Right lobe of liver (tissue), 6 donors: ENCODE data around the gene ZNF697. TPM values are rescaled to one million over a fixed set of nuclear protein-coding genes. Genes with fewer than 3 reads are reported as not detected.

Experiments
- ATAC-seq, 4 donors: fragments of 200-7000 bp; cut with Tn5 transposase; one replicate each; pipeline ENCODE4 v1.9.1; 2020; ENCODE audit warnings: mild to moderate bottlenecking in 4 of 4, moderate library complexity in 4 of 4
- DNase-seq, 3 donors: peaks; one replicate each; pipeline ENCODE4 v3.0.0-alpha.2; 2020
- H3K27ac ChIP-seq, 3 donors: fragments of 200-600 bp; one replicate each; pipeline ENCODE4 v1.8.0; 2022
- H3K27me3 ChIP-seq, 2 donors: fragments of 200-600 bp; one replicate each; pipeline ENCODE4 v1.8.0; 2022
- H3K36me3 ChIP-seq, 4 donors: fragments of 200-600 bp; sonication (generic) in 1 of 4; one replicate each; pipeline versions ENCODE4 v1.5.1 to v1.8.0; 2017 to 2022; ENCODE audit warnings: control low read depth in 1 of 4
- H3K4me1 ChIP-seq, 4 donors: fragments of 200-600 bp; sonication (generic) in 1 of 4; one replicate each; pipeline versions ENCODE4 v1.5.1 to v1.8.0; 2017 to 2022; ENCODE audit warnings: control low read depth in 1 of 4
- H3K4me3 ChIP-seq, 3 donors: fragments of 200-600 bp; one replicate each; pipeline ENCODE4 v1.8.0; 2022
- H3K9me3 ChIP-seq, 4 donors: fragments of 200-600 bp; sonication (generic) in 1 of 4; one replicate each; pipeline versions ENCODE4 v1.5.1 to v1.8.0; 2017 to 2022; ENCODE audit warnings: control low read depth in 1 of 4
- POLR2A ChIP-seq: fragments of 450-650 bp; IDR thresholded peaks from one replicate; pipeline ENCODE4 v1.6.1; 2017; ENCODE audit warnings: antibody characterized with exemption, mild to moderate bottlenecking
- WGBS: methylation state at CpG from one replicate; pipeline ENCODE4 v1.1.6; 2018; ENCODE audit warnings: low coverage, low lambda C conversion rate; ENCODE audit not compliant: insufficient coverage; ENCODE audit errors: missing lambda C conversion rate; 5-methylcytosine and 5-hydroxymethylcytosine counted together
- intact Hi-C, 2 donors: fragments of 100-400 bp; cut with DNase I; formaldehyde crosslinking; loops; one replicate each; pipeline versions ENCODE4 v1.11.2 to v1.14.1; 2022
- total RNA-seq, 6 experiments: library from RNA; depleted of rRNA in 2 of 6; stranded (reverse); fragments of >200 nt in 2 of 6; fragmentation: NEBNext Ultra II Directional in 3 of 6; extraction: Animal tissue kit (Norgen Biotek cat#: 25700) in 3 of 6; gene quantifications; one replicate each; pipeline versions ENCODE4 v1.1.0 to v1.2.4, GENCODE V29; 2016 to 2023
- TF ChIP-seq, protein P1 (sequence below), 4 donors: fragments of 200-600 bp in 3 of 4; fragments of 450-650 bp in 1 of 4; IDR thresholded peaks; one replicate each; pipeline versions ENCODE4 v1.5.1 to v1.8.0; 2016 to 2022; ENCODE audit warnings: antibody characterized with exemption in 4 of 4, mild to moderate bottlenecking in 2 of 4
- donor health status: DM: no; HTN: yes; CAD: no.
- donor health status: DM: no; HTN: no; CAD: no.
- donor health status: DM: no; HTN: no; CAD: no.
- donor health status: DM: no; HTN: yes; CAD: no.
- donor health status: DM: no; HTN: yes; CAD: no.

Gene ZNF697
- total RNA-seq, 6 experiments from 2014 or later = 2.6 to 6.9 (median 3.4) TPM

DNA sequence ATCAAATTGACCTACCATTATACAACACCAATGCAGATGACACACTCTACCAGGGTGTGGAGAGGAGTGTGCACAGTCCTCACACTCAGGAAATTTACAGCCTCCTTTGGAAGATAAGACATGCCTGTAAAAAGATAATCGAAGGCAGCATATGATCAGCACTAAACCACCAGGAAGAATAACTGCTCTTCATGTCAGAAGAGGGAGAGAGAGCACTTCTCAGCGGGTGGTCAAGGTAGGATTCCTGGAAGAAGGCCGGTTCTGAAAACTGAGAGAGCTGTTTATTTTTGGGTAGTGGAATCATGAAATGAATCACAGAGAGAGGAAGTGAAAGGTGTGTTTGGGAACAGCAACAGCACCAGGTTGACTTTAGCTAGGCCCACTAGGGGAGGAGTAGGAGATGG, 14.0 kb upstream of the ZNF697 start:
- TF ChIP-seq, protein P1, sequence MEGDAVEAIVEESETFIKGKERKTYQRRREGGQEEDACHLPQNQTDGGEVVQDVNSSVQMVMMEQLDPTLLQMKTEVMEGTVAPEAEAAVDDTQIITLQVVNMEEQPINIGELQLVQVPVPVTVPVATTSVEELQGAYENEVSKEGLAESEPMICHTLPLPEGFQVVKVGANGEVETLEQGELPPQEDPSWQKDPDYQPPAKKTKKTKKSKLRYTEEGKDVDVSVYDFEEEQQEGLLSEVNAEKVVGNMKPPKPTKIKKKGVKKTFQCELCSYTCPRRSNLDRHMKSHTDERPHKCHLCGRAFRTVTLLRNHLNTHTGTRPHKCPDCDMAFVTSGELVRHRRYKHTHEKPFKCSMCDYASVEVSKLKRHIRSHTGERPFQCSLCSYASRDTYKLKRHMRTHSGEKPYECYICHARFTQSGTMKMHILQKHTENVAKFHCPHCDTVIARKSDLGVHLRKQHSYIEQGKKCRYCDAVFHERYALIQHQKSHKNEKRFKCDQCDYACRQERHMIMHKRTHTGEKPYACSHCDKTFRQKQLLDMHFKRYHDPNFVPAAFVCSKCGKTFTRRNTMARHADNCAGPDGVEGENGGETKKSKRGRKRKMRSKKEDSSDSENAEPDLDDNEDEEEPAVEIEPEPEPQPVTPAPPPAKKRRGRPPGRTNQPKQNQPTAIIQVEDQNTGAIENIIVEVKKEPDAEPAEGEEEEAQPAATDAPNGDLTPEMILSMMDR (IDR thresholded peaks at IDR 0.05) = no peak
- TF ChIP-seq POLR2A = no peak
- Histone ChIP-seq H3K4me1 (peaks cover 0 to 12% (median 5%) of the 10 kb centered on the region in 4 donors), H3K27me3 (no peaks in the 10 kb centered on the region), H3K9me3 (no peaks in the 10 kb centered on the region), H3K4me3 (no peak overlapping the region), H3K36me3 (no peaks in the 10 kb centered on the region), H3K27ac (no peak overlapping the region)
- WGBS = 69% methylated on average over 3 of the region's 3 CpGs
- intact Hi-C loops = loop anchor here (5.0 kb wide), 2 partner anchors 45 to 50 kb away; no protein-coding TSS in a partner anchor
- no peak for DNase-seq
- no peak for ATAC-seq

DNA sequence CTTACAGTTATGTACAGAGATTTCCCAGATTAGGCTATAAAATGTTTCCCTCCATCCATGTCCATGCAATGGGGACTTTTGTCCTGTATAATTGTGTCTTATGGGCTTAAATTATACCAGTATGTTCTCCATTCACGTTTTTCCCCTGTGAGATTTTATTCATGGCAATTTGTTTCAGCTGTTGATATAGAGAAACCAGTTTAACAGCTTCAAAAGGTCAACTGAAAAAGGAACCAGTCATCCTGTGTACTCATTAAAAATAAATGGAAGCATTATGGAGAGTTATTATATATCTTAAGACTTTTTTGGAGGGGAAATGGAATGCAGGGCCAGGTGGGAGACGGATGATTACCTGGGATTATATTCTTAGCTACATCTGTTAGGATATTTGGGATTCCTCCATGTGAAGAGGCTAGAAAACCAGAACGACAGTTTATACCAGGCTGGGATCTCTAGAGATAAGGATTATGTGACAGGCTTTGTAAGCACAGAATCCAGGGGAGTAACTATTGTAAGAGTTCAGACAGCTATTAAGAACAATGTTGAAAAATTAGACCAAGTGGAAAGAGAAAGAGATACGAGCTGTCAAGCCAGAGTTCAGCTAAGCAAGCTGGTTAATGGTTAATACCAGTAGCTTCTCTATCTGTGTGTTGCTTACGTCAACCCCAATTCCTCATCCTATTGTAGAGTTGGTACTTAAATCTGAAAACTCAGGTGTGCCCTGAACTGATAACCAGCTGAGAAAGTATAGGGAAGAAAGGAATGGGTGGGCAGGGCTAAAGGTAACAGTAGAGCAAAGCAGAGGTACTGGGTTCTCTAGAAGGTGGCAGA, 12.4 kb upstream of the ZNF697 start:
- Histone ChIP-seq H3K27ac (peak overlapping the region in 2 of 3 donors; percentile 63 to 84), H3K9me3 (no peaks in the 10 kb centered on the region), H3K4me3 (peak overlapping the region in 2 of 3 donors; percentile 11 to 15), H3K36me3 (no peaks in the 10 kb centered on the region), H3K4me1 (peaks cover 0 to 12% (median 5%) of the 10 kb centered on the region in 4 donors), H3K27me3 (no peaks in the 10 kb centered on the region)
- TF ChIP-seq POLR2A = no peak
- TF ChIP-seq, protein P1 (IDR thresholded peaks at IDR 0.05) = no peak
- ATAC-seq = peak; percentile 87 to 94 (median 90)
- 34% methylated on average over 5 of the region's 5 CpGs for WGBS
- intact Hi-C loops = loop anchor here (5.0 kb wide), 2 partner anchors 43 to 48 kb away; no protein-coding TSS in a partner anchor
- no peak for DNase-seq

DNA sequence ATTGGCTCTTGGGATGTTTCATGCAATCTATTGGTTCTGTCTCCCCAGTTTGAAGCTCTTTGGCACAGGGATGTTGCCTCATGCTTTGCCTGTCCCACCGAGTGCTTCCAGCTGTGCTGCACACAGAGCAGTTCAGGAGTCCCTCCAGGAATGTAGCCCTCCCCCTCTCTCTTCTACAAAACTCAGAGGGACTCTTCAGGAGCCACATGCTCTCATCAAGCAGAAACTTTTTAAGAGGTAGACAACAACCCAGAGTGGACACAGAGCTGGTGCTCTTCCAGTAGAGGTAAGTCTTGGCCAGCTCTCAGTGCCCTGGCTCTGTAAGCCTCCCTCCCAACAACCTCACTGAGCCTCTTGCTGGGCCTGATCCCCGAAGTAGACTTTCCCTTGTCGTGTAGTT, 11.6 kb upstream of the ZNF697 start:
- Histone ChIP-seq H3K4me1 (peaks cover 0 to 16% (median 7%) of the 10 kb centered on the region in 4 donors), H3K36me3 (no peaks in the 10 kb centered on the region), H3K4me3 (no peak overlapping the region), H3K27me3 (no peaks in the 10 kb centered on the region), H3K27ac (no peak overlapping the region), H3K9me3 (no peaks in the 10 kb centered on the region)
- TF ChIP-seq POLR2A = no peak
- TF ChIP-seq, protein P1 (IDR thresholded peaks at IDR 0.05) = no peak
- ATAC-seq (no peak), DNase-seq (no peak)
- intact Hi-C loops = loop anchor here (5.0 kb wide), 2 partner anchors 42 to 47 kb away; no protein-coding TSS in a partner anchor
- WGBS = 57% methylated on average over 3 of the region's 3 CpGs

DNA sequence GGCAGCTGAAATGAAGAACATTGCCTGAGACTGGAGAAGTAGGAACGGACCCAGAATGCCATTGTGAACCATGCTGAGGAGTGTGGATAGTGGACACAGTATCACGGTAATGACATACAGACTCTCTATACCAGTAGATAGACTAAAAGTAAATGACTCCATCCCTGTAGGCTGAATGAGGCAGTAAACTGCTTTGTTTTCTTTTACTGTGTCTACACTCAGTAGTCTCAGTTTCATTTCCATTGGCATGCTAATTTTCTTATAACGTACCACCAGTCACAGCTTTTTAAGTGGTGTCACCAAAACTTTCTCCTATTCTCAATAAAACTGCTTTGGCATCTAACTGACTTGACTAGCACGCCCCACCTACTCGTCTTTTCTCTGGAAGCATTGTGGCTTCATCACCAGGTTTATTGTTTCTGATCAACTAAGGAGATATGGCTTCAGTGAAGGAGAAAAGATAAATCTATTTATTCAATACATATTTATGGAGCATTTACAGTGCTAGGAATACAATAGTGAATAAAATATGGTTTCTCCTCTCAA, 8.4 kb upstream of the ZNF697 start:
- intact Hi-C loops = no loop called here
- H3K27me3 ChIP-seq = no peaks in the 10 kb centered on the region
- no peaks in the 10 kb centered on the region for H3K36me3 ChIP-seq
- no peaks in the 10 kb centered on the region for H3K9me3 ChIP-seq
- WGBS = 72% methylated on average over 4 of the region's 5 CpGs
- DNase-seq (no peak), ATAC-seq (no peak)
- H3K27ac ChIP-seq = no peak overlapping the region
- TF ChIP-seq, protein P1 (IDR thresholded peaks at IDR 0.05) = no peak
- no peak for TF ChIP-seq POLR2A
- H3K4me3 ChIP-seq = no peak overlapping the region
- peaks cover 0 to 30% (median 10%) of the 10 kb centered on the region in 4 donors for H3K4me1 ChIP-seq
